A549 (cell line): Measurements from ENCODE around the gene BICDL1. TPM values are rescaled to one million over a fixed set of nuclear protein-coding genes. Genes with fewer than 3 reads are reported as not detected.
A peak's percentile ranks its signal among the peaks of the same experiment; 100 is the strongest.

Source experiments
- ATAC-seq, 2 experiments: fragments of 200-7000 bp in 1 of 2; fragments of >200 bp in 1 of 2; cut with Nextera tagmentation in 1 of 2; cut with Tn5 transposase in 1 of 2; 3 replicates each; pipeline versions ENCODE4 v1.8.0 to v1.9.1; 2018 to 2020; ENCODE audit warnings: mild to moderate bottlenecking in 1 of 2, moderate library complexity in 1 of 2
- CTCF ChIA-PET: fragments of 300-600 bp; sonication (Branson Sonifier 250); formaldehyde crosslinking; extraction: SDS; loops from one replicate; lab custom pipeline; 2021; ENCODE audit warnings: antibody characterized with exemption, inconsistent platforms; lab: Yijun Ruan, JAX
- POLR2A ChIA-PET: fragments of 350-600 bp; formaldehyde crosslinking; extraction: SDS; loops from one replicate; lab custom pipeline; 2021; ENCODE audit warnings: antibody characterized with exemption, inconsistent platforms; lab: Yijun Ruan, JAX
- DNase-seq, 2 experiments: peaks; one replicate each; pipeline versions ENCODE4 v3.0.0 to v3.0.0-alpha.2; 2011 to 2016; ENCODE audit warnings: low read depth in 1 of 2, low spot score in 1 of 2
- FAIRE-seq: peaks from 2 replicates; lab custom pipeline; 2011; peaks lifted over from hg19 to GRCh38; lab: Jason Lieb, UNC
- H3K27ac ChIP-seq, 2 experiments: fragments of >200 bp; sonication (Bioruptor Twin); formaldehyde crosslinking; 3 replicates each; pipeline ENCODE4 v1.5.1; 2016 to 2017
- H3K4me1 ChIP-seq: fragments of >200 bp; sonication (Bioruptor Twin); formaldehyde crosslinking; 3 replicates; pipeline ENCODE4 v1.6.1; 2016
- H3K4me2 ChIP-seq: fragments of >200 bp; sonication (Bioruptor Twin); formaldehyde crosslinking; 3 replicates; pipeline ENCODE4 v1.6.1; 2016
- H3K4me3 ChIP-seq: fragments of >200 bp; sonication (Bioruptor Twin); formaldehyde crosslinking; 3 replicates; pipeline ENCODE4 v1.5.1; 2016
- H3K9me3 ChIP-seq: fragments of >200 bp; sonication (Bioruptor Twin); formaldehyde crosslinking; 3 replicates; pipeline ENCODE4 v1.6.1; 2016
- CBX8 ChIP-seq: fragments of 200-600 bp; sonication (generic); IDR thresholded peaks from 2 replicates; pipeline ENCODE4 v1.6.1; 2016
- CEBPB ChIP-seq, 2 experiments: fragments of >200 bp in 1 of 2; sonication (Bioruptor Twin) in 1 of 2; formaldehyde crosslinking in 1 of 2; IDR thresholded peaks; 2 replicates each; pipeline ENCODE4 v1.6.1; 2012 to 2016
- CHD2 ChIP-seq: fragments of 150-350 bp; IDR thresholded peaks from 2 replicates; pipeline ENCODE4 v1.6.1; 2014; ENCODE audit warnings: low read length; ENCODE audit not compliant: partially characterized antibody
- CHD4 ChIP-seq: fragments of 200-600 bp; sonication (generic); IDR thresholded peaks from 2 replicates; pipeline ENCODE4 v1.6.1; 2016; ENCODE audit warnings: antibody characterized with exemption, mild to moderate bottlenecking, borderline replicate concordance
- EHF ChIP-seq: fragments of 250-450 bp; sonication (Bioruptor Pico); IDR thresholded peaks from 2 replicates; pipeline ENCODE4 v1.5.0; 2020; ENCODE audit warnings: mild to moderate bottlenecking
- EHMT2 ChIP-seq: fragments of 200-600 bp; sonication (generic); IDR thresholded peaks from 2 replicates; pipeline ENCODE4 v1.6.1; 2016; ENCODE audit warnings: antibody characterized with exemption, low read depth, mild to moderate bottlenecking, moderate library complexity
- FOSL2 ChIP-seq, 2 experiments: fragments of 450-650 bp in 1 of 2; fragments of >200 bp in 1 of 2; sonication (Bioruptor Twin) in 1 of 2; formaldehyde crosslinking; IDR thresholded peaks; 2 replicates each; pipeline versions ENCODE4 v1.5.0 to v1.6.1; 2016 to 2020; ENCODE audit warnings: mild to moderate bottlenecking in 1 of 2, moderate library complexity in 1 of 2
- GATA3 ChIP-seq: IDR thresholded peaks from 2 replicates; pipeline ENCODE4 v1.6.1; 2012; ENCODE audit warnings: borderline replicate concordance
- HOXB13 ChIP-seq: fragments of 250-450 bp; sonication (Bioruptor Pico); IDR thresholded peaks from 2 replicates; pipeline ENCODE4 v1.5.0; 2020; ENCODE audit warnings: low read depth, mild to moderate bottlenecking, moderate library complexity
- KDM5A ChIP-seq: fragments of 200-600 bp; sonication (generic); IDR thresholded peaks from 2 replicates; pipeline ENCODE4 v1.6.1; 2016; ENCODE audit warnings: antibody characterized with exemption, mild to moderate bottlenecking
- MAFK ChIP-seq: fragments of 450-650 bp; IDR thresholded peaks from 2 replicates; pipeline ENCODE4 v1.6.1; 2014; ENCODE audit not compliant: partially characterized antibody
- MAZ ChIP-seq: fragments of 150-350 bp; IDR thresholded peaks from 2 replicates; pipeline ENCODE4 v1.6.1; 2014; ENCODE audit warnings: antibody characterized with exemption, low read depth, low read length, borderline replicate concordance
- NFE2L2 ChIP-seq: fragments of 150-350 bp; conservative IDR thresholded peaks from 2 replicates; pipeline ENCODE4 v1.6.1; 2014; ENCODE audit warnings: low read length
- NPAS2 ChIP-seq: fragments of 250-450 bp; sonication (Bioruptor Pico); IDR thresholded peaks from 2 replicates; pipeline ENCODE4 v1.8.0; 2022; ENCODE audit warnings: mild to moderate bottlenecking, moderate library complexity, borderline replicate concordance
- POLR2A ChIP-seq: IDR thresholded peaks from 2 replicates; pipeline ENCODE4 v1.6.1; 2012; ENCODE audit warnings: mild to moderate bottlenecking, low read length
- POLR2AphosphoS2 ChIP-seq: conservative IDR thresholded peaks from 2 replicates; pipeline ENCODE4 v1.6.1; 2012; ENCODE audit warnings: low read length, improper control_type of control experiment, inconsistent platforms
- RCOR1 ChIP-seq: fragments of 150-350 bp; IDR thresholded peaks from 2 replicates; pipeline ENCODE4 v1.6.1; 2014; ENCODE audit warnings: antibody characterized with exemption, low read length, low read depth
- RNF2 ChIP-seq: fragments of 200-600 bp; sonication (generic); IDR thresholded peaks from 2 replicates; pipeline ENCODE4 v1.6.1; 2016; ENCODE audit warnings: low read depth, mild to moderate bottlenecking, antibody characterized with exemption, moderate library complexity, borderline replicate concordance
- SREBF2 ChIP-seq: fragments of 450-650 bp; IDR thresholded peaks from 2 replicates; pipeline ENCODE4 v1.6.1; 2014; ENCODE audit warnings: mild to moderate bottlenecking, moderate library complexity
- ZFP36 ChIP-seq: fragments of 450-650 bp; IDR thresholded peaks from 2 replicates; pipeline ENCODE4 v1.6.1; 2014; ENCODE audit warnings: borderline replicate concordance; ENCODE audit not compliant: partially characterized antibody
- WGBS: methylation state at CpG from one replicate; pipeline ENCODE4 v1.1.6; 2017; ENCODE audit errors: missing lambda C conversion rate; 5-methylcytosine and 5-hydroxymethylcytosine counted together
- polyA plus RNA-seq, 4 experiments: library from polyadenylated mRNA; depleted of rRNA in 3 of 4; stranded (reverse); fragments of >200 nt; fragmentation: RNase III in 1 of 4; extraction: RNeasy Plus Mini Kit Qiagen cat#74134 plus additional on column Dnase treatment in 1 of 4; gene quantifications; 2 replicates in 3 of 4; 3 replicates in 1 of 4; pipeline ENCODE4 v1.2.3, GENCODE V29; 2011 to 2017
- TF ChIP-seq, protein P1 (sequence below): IDR thresholded peaks from 2 replicates; pipeline ENCODE4 v1.6.1; 2012; ENCODE audit warnings: low read depth, borderline replicate concordance
- TF ChIP-seq, protein P2 (sequence below): fragments of >200 bp; sonication (Bioruptor Twin); formaldehyde crosslinking; IDR thresholded peaks from 2 replicates; pipeline ENCODE4 v1.6.1; 2016
- TF ChIP-seq, protein P3 (sequence below): fragments of 150-350 bp; IDR thresholded peaks from 2 replicates; pipeline ENCODE4 v1.6.1; 2014; ENCODE audit warnings: low read depth, mild to moderate bottlenecking, low read length
- TF ChIP-seq, protein P4 (sequence below): IDR thresholded peaks from 2 replicates; pipeline ENCODE4 v1.6.1; 2012
- TF ChIP-seq, protein P5 (sequence below): fragments of 200-600 bp; sonication (generic); IDR thresholded peaks from 2 replicates; pipeline ENCODE4 v1.6.1; 2016; ENCODE audit warnings: antibody characterized with exemption, mild to moderate bottlenecking, moderate library complexity

The BICDL1 gene
- polyA plus RNA-seq, 2 of the 4 experiments (the other 2 are of a cell fraction) = 3.8 to 4.5 TPM

DNA sequence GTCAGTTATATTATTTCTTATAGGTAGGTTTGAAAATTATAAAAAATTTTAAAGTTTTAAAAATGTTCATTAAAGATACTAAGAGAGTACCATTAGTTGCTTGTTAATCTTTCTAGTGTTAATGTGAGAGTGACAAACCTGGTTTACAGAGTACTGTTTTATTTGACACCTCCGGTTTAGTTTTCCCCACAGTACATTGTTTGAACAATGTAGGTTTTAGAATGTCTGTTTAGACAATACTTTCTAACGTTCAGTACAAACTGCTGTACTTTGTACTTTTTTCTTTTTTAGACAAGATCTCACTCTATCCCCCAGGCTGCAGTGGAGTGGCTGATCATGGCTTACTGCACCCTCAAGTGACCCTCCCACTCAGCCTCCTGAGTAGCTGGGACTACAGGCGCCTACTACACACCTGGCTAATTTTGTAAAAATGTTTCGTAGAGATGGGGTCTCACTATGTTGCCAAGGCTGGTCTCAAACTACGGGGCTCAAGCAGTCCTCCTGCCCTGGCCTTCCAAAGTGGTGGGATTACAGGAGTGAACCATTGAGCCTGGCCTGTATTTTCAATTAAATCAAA, 3.2 kb downstream of the BICDL1 start:
- Histone ChIP-seq H3K4me1 (peaks cover 11% of the 10 kb centered on the region), H3K4me2 (no peak overlapping the region), H3K27ac (no peak overlapping the region), H3K4me3 (no peak overlapping the region), H3K9me3 (no peaks in the 10 kb centered on the region)
- POLR2A ChIA-PET = no interaction called here
- ATAC-seq (no peak), FAIRE-seq (no peak), DNase-seq (no peak)
- TF ChIP-seq CEBPB (IDR thresholded peaks at IDR 0.05) (no peak), CHD2 (no peak), ZFP36 (no peak), KDM5A (no peak), CHD4 (no peak), POLR2A (no peak), MAFK (no peak), FOSL2 (IDR thresholded peaks at IDR 0.05) (no peak), FOSL2 (CRISPR knock-in tag; IDR thresholded peaks at IDR 0.05) (no peak), EHF (CRISPR knock-in tag) (no peak), RCOR1 (no peak), RNF2 (no peak), SREBF2 (no peak), GATA3 (no peak), NFE2L2 (no peak), CBX8 (no peak), NPAS2 (CRISPR knock-in tag) (no peak)
- TF ChIP-seq, protein P1, sequence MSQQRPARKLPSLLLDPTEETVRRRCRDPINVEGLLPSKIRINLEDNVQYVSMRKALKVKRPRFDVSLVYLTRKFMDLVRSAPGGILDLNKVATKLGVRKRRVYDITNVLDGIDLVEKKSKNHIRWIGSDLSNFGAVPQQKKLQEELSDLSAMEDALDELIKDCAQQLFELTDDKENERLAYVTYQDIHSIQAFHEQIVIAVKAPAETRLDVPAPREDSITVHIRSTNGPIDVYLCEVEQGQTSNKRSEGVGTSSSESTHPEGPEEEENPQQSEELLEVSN = no peak
- TF ChIP-seq, protein P2, sequence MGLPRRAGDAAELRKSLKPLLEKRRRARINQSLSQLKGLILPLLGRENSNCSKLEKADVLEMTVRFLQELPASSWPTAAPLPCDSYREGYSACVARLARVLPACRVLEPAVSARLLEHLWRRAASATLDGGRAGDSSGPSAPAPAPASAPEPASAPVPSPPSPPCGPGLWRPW = no peak
- CTCF ChIA-PET = interaction anchor here (0.7 kb wide), 1 partner anchor 11 kb away, joined by 5 read pairs; no protein-coding TSS in a partner anchor
- WGBS = 58% methylated on average over 5 of the region's 5 CpGs

DNA sequence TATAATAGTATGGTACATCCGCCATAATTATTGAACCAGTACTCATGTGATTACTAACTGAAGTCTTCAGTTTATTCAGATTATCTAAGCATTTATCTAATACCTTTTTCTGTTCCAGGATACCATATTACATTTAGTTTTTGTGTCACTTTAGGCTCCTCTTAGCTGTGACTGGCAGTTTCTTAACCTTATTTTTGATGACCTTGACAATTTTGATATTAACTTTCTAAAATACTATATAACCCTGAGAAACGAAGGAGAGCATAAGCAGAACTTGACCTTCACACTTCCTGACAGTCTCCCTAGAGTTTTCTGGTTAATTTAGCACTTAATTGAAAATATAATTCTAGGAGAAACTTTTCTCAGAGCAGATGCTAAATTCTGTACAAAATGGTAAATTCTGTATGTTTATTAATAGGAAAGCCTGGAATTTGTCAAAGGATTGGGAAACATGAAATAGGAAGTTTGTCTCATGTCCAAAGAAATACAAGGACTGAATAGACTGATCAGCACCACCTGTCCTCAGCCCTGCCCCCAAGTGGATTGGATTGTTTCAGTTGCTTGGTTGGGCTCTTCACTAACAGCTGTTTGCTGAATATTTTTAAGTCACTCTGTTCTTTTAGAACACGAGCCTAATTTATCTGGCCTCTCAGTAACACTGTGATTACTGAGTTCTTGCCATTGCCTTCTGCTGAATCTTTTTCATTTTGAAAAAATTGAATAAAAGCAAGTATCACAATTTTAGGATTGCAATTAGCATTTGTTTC, 6.0 kb downstream of the BICDL1 start:
- ATAC-seq = no peak
- POLR2A ChIA-PET = no interaction called here
- no peak for DNase-seq
- Histone ChIP-seq H3K4me2 (no peak overlapping the region), H3K4me3 (no peak overlapping the region), H3K4me1 (peaks cover 4% of the 10 kb centered on the region; the same call in 2 of the 3 replicates)
- 39% methylated on average over 3 of the region's 3 CpGs for WGBS
- CTCF ChIA-PET = interaction anchor here (1.3 to 1.4 kb wide), 2 partner anchors 8 to 10 kb away, joined by 3 read pairs; no protein-coding TSS in a partner anchor
- FAIRE-seq = no peak
- TF ChIP-seq, protein P3, sequence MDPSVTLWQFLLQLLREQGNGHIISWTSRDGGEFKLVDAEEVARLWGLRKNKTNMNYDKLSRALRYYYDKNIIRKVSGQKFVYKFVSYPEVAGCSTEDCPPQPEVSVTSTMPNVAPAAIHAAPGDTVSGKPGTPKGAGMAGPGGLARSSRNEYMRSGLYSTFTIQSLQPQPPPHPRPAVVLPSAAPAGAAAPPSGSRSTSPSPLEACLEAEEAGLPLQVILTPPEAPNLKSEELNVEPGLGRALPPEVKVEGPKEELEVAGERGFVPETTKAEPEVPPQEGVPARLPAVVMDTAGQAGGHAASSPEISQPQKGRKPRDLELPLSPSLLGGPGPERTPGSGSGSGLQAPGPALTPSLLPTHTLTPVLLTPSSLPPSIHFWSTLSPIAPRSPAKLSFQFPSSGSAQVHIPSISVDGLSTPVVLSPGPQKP = no peak
- no peak for TF ChIP-seq HOXB13 (CRISPR knock-in tag)
- peak; percentile 88 for TF ChIP-seq MAFK
- TF ChIP-seq, all 56 proteins: peak for 1
- no peak overlapping the region for H3K27ac ChIP-seq
- no peaks in the 10 kb centered on the region for H3K9me3 ChIP-seq

DNA sequence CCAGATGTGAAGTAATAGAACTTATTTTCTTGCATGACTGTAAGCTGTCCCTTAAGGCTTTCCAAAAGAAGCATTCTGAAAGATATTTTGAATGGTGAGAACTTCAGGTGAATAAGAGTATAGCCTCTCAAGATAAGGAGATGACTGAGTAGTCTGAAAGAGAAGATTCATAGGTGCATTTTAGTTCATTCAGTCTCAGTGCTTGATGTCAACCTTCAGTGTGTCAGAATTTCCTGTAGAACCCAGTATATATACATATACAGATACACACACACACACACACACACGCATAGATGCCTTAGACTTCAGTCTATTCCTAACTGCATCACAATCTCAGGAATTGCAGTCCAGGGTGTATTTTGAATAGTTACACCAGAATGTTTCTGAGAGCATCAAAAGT, 7.4 kb downstream of the BICDL1 start:
- DNase-seq = no peak
- no peak for TF ChIP-seq POLR2AphosphoS2
- no peak for TF ChIP-seq MAZ
- TF ChIP-seq, protein P4, sequence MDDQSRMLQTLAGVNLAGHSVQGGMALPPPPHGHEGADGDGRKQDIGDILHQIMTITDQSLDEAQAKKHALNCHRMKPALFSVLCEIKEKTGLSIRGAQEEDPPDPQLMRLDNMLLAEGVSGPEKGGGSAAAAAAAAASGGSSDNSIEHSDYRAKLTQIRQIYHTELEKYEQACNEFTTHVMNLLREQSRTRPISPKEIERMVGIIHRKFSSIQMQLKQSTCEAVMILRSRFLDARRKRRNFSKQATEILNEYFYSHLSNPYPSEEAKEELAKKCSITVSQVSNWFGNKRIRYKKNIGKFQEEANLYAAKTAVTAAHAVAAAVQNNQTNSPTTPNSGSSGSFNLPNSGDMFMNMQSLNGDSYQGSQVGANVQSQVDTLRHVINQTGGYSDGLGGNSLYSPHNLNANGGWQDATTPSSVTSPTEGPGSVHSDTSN = no peak
- TF ChIP-seq, protein P5, sequence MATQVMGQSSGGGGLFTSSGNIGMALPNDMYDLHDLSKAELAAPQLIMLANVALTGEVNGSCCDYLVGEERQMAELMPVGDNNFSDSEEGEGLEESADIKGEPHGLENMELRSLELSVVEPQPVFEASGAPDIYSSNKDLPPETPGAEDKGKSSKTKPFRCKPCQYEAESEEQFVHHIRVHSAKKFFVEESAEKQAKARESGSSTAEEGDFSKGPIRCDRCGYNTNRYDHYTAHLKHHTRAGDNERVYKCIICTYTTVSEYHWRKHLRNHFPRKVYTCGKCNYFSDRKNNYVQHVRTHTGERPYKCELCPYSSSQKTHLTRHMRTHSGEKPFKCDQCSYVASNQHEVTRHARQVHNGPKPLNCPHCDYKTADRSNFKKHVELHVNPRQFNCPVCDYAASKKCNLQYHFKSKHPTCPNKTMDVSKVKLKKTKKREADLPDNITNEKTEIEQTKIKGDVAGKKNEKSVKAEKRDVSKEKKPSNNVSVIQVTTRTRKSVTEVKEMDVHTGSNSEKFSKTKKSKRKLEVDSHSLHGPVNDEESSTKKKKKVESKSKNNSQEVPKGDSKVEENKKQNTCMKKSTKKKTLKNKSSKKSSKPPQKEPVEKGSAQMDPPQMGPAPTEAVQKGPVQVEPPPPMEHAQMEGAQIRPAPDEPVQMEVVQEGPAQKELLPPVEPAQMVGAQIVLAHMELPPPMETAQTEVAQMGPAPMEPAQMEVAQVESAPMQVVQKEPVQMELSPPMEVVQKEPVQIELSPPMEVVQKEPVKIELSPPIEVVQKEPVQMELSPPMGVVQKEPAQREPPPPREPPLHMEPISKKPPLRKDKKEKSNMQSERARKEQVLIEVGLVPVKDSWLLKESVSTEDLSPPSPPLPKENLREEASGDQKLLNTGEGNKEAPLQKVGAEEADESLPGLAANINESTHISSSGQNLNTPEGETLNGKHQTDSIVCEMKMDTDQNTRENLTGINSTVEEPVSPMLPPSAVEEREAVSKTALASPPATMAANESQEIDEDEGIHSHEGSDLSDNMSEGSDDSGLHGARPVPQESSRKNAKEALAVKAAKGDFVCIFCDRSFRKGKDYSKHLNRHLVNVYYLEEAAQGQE = no peak
- TF ChIP-seq POLR2A = no peak
- TF ChIP-seq EHMT2 = no peak
- no peak for FAIRE-seq
- no peak overlapping the region for H3K4me2 ChIP-seq
- no peak overlapping the region for H3K27ac ChIP-seq
- ChIA-PET POLR2A (no interaction called here), CTCF (no interaction called here)
- H3K4me3 ChIP-seq = no peak overlapping the region
- H3K4me1 ChIP-seq = no peaks in the 10 kb centered on the region
- 79% methylated on average over 1 of the region's 1 CpG for WGBS
- H3K9me3 ChIP-seq = no peaks in the 10 kb centered on the region
- no peak for ATAC-seq
